HG03565 (cell line): ENCODE measurements around the gene OXNAD1.

Experiments used
- ATAC-seq: cut with Tn5 transposase; IDR thresholded peaks from one replicate; pipeline ENCODE4 v1.9.1; 2021; ENCODE audit warnings: mild to moderate bottlenecking, moderate library complexity; ENCODE audit not compliant: unreplicated experiment

Gene OXNAD1

DNA sequence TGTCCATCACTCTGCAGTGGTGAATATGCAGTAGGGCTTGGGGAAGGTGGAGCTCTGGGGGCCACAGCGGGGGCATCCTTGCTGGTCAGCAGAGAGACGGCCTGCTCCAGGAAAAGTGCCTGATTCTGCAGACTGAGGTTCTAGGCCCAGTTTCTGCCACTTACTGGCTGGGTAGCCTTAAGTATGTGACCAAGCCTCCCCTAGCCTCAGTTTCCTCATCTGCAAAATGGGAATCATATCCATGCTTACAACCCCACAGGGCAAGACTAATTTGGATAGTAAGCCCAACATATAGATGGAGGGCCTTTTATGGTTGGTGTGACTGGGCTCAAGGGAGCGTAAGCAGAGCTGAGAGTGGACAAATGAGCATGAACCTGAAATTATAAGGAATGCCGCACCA, 60.8 kb downstream of the OXNAD1 start:
- ATAC-seq: no peak

DNA sequence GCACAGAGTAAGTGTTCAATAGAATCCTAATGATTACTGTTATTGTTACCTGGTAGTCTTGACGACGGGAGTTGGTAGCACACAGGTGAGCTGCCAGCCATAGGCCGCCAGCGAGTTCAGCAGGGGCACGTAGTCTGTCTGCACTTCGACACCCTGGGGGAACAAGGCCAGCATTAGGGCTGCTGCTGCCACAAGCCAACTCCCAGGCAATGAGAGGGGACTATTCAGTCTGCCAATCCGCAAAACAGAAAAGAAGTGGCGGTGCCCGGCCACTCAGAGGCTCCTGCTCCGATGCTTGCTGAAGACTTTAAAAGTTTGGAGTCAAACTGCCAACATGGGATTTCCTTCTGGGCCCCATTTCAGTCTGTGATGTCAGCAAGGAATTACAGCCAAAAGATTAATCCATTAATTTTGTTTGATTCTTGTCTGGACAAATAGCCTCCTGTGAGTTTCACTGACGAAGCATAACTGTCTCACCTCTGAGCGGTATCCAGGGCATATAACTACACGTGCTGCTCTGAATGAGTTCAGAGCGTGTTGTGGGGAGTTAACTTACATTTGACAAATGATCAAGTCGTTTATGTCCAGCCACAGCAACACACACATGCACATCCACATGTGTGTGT, 61.8 kb downstream of the OXNAD1 start:
- no peak for ATAC-seq

DNA sequence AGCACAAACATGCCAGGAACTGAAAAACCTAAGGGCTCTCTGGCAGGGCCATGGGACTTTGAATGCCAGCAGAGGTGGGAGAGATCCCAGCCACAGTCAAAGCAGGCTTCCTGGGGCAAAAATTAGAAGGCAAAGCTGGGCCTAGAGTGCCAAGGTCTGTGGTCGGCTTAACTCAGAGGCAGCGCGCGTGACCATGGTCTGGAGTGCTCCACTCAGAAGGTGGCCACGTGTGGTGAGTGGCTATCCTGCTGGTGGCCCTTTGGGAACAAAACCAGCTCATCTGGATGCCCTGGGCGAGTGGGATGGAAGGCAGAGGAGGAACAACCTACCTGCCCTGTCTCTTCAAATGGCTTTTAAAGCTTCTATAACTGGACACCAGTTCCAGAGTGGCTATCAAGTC, 63.1 kb downstream of the OXNAD1 start:
- no peak for ATAC-seq

DNA sequence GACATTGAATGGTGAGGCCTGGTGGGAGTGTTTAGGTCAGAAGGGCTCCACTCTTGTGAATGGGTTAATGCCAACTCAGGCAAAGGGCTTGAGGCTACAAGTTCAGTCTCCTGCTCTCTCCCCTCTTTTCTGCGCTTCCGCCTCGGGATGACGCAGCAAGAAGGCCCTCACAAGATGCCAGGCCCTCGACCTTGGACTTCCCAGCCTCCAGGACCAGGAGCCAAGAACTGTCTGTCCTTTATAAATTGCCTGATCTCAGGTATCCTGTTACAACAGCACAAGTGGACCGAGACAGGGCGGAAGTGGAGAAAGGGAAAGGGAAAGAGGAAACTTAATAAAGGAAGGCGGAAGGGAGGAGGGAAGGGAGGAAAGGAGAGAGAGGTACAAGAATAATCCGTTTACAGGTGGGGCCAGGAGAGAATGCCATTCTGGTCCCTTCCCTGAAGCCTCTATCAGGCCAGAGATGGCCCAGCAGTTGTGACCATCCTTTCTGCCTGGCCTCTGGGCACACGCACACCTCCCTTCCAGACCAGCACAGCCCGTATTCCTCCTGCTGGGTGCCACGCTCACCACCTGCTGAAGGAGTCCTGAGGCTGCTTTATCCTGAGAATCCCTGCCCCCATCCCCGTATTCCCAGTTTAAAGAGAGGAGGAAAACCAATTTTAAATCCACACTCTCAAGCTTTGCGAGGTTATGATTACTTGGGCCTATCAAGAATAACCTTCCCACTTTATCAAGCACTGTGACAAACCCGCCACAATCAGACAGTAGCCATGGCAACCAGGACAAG, 64.2 kb downstream of the OXNAD1 start:
- ATAC-seq: no peak

DNA sequence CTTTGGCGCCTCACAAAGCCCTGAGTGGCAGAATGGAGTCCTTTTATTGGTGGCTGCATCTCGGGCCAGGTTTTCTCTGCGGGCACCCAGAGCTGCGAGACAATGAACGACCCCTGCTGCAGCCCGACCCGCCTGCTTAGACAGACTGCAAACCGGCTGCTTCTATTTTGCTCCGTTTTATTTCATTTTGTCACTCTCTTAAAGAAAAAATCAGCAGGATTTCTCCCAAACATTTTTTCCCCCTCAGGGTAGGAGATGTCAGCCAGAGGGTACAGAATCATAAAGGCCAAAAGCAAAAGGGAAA, 64.8 kb downstream of the OXNAD1 start:
- ATAC-seq: no peak

DNA sequence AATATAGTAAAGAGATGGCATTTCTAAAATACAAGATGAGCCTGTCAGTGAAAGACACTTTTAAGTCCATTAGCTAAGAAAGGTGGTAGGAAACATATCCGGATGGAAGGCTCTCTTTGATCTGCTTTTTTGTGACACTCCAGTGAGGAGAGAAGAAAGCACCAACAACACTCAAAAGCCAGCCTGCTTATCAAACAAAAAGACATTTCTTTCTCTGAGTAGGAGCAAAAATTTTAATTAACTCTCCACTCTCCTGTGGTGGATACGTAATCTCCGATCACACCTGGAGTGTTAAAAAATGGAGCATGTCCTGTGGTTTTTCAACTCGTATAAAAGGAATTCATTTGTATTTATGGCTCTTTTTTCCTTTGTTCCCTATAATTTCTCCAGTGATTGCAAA, 65.3 kb downstream of the OXNAD1 start:
- no peak for ATAC-seq

DNA sequence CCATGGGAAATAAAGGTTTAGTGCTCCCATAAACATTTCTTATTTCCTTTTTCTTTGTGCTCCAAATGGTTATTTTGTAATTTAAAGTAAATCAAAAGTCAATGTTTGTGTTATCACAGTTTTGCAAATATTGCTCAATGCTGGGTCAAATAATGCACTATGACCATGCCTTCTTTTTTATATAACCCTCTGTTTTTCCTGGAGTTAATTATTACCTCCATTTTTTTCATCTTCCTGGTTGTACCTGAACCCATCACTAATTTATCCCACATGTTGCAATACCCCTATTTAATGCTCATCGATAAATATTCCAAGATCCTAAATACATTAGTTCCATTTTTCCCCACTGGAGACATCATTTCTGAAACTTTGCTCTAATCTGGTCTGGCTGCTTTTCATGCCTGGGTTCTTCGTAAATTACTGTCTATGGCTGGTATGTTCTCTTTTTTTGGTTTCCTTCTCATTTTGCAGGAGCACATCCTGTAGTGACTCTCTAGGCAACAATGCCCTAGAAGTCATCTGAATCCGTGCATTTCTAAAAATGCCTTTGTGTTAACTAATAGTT, 66.4 kb downstream of the OXNAD1 start:
- ATAC-seq: no peak

DNA sequence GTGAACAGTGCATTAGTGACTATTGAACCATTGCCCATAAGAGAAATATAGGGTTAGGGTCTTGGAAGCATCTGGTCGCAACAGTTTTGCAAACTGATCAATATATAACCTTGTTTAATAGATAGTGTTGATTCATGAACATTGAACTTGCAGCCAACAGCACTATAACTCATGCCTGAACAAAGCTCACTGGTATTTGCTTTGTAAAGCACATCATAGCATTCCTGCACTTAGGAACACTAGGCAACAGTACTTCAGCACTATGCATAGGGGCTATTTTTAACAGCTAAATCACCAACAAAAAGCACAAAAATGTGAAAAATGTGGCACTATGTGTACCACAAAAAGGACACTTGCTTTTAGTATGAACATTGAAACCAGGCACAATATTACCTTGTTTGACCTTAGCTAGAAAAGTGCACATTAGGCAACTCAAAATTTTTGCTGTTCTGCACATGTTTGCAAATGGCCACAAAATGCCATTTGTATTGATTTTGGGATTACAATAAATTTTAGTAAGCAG, 68.0 kb downstream of the OXNAD1 start:
- ATAC-seq: no peak

DNA sequence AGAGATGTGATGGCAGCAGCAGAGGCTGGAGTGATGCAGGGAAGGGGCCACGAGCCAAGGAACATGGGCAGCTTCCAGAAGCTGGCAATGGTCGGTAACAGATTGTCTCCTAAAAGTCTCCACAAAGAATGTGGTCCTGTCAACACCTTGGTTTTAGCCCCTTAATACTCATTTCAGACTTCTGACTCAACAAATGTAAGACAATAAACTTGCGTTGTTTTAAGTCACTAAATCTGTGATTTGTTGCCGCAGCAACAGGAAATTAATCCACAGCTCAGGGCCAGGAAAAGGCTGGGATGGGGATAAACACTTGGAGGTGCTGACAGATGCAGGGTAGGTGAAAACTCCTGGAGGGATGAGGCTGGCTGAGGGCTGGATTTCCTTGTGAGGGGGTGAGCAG, 69.9 kb downstream of the OXNAD1 start:
- no peak for ATAC-seq

DNA sequence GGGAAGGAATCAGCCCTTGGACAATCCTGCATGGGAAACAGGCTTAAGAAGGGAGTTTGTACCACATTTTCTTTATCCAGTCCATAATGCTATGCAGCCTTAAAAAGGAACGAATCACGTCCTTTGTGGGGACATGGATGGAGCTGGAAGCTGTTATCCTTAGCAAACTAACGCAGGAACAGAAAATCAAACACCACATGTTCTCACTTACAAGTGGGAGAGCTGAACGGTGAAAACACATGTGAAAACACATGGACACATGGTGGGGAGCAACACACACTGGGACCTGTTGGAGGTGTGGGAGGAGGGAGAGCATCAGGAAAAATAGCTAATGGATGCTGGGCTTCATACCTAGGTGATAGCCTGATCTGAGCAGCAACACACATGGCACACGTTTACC, 70.3 kb downstream of the OXNAD1 start:
- no peak for ATAC-seq

DNA sequence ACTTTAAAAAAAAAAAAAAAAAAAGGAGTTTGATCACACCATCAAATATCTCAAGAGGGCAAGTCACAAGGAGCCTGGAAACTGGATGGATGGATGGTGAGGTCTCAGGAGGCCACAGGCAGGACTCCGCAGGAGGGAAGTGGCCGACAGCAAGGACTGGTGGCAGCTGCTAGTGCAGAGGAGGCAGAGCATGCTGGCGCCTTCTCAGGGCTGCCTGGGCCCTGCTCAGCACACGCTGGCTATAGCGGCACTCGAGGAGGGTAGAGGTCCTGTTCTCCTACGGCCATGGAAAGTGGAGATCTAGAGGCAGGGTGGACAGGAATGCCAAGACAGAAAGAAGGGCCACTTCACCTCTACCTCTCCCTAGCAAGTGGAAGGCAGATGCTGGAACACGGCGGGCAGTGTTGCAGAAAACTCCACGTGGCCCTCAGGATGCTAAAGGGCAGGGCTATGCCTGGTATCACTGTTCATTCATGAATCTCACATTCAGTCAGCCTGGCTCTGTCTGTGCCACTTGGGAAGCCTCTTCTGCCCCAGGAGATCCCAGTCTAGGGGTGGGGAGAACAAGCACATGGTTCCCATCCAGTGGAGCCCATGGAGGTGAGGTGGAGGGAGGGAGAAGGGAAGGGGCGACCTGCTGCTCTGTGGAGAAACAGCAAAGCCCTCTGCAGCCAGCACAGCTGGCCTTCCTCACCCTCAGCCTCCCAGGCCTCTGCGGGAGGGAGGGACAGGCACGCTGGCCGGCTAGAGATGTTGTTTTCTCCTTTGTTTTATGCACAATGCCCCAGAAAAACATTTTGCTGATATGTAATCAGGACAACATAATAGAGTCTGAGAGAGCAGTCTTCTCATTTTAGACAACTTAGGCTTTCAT, 71.0 kb downstream of the OXNAD1 start:
- ATAC-seq: no peak

DNA sequence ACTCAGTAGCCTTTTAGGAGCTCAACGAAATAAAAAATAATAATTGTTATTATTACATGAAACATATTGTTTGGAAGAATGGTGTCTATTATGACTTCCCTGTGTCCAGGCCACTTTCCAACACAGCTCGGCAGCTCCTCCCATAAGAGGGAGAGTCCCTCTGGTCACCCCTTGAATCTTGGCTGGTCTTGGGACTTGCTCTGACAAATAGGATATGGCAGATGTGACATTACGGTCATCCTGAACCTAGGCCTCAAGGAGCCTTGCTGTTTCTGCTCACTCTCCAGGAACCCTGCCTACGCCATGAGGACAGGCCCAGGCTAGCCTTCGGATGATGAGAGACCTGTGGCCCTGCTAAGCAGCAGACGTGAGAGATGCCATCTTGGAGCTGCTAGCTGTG, 71.8 kb downstream of the OXNAD1 start:
- ATAC-seq: no peak

DNA sequence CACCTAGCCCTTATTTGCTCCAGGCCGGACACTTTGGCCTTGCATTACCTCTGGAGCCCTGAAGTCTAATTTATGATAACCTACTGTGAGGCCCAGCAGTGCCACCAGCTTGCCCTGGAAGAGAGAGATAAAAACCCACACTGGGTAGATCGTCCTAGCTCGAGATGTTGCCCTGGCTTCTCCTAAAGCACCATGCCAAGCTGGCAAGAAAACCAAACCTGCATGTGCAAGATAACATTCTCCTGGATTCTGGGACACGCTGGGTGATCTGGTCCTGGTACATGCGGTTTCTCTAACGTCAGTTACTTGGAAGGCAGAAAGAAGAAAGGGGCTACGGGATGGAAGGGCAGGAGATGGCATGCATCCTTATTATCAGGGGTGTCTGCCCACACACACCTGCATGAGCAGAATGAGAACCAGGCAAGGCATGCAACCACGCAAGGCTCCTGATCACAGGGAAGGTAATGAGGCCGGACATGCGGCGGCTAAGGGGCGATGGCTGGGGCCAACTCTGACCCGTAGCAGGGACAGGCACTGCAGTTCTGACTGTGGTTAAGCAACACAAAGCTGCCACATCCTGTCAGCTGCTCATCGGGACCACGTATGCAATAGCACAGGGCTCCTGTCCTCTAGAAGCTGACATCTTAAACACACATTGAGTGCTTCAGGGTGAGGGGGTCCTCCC, 73.0 kb downstream of the OXNAD1 start:
- ATAC-seq: peak; percentile 89

DNA sequence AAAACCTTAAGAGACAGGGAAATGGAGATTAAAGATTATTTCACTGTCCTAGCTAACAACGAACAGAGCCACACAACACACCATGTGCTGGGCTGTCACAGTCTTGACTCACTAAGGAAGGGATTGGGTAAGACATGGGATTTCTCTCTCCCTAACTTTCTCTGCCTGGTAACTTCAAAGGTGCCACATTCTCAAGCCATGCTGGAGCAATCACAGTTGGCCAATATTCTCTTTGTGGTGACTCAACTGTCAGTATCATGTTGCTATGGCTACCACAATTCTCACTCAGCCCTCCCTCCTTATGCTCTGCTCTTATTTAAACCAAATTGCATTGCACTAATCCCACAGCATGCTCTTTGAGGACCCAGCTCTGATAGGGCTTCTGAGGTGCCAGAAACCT, 74.0 kb downstream of the OXNAD1 start:
- no peak for ATAC-seq

DNA sequence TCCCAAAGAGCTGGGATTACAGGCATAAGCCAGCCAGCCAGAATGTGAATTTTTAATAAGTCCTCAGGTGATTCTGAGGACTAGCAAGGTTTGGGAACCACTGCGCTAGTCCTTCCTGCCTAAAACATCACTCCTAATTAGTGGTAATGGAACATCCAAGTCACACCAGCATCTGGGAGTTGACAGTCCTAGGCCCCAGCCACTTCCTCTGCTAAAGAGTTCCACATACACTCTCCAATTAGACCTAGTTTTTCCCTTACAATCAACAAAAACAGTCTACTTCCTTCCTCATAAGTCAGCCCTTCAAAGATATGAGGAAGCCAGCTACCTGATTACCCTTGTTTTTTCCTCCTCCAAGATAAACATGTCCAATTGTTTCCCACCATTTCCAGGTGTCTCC, 78.1 kb downstream of the OXNAD1 start:
- ATAC-seq: no peak

DNA sequence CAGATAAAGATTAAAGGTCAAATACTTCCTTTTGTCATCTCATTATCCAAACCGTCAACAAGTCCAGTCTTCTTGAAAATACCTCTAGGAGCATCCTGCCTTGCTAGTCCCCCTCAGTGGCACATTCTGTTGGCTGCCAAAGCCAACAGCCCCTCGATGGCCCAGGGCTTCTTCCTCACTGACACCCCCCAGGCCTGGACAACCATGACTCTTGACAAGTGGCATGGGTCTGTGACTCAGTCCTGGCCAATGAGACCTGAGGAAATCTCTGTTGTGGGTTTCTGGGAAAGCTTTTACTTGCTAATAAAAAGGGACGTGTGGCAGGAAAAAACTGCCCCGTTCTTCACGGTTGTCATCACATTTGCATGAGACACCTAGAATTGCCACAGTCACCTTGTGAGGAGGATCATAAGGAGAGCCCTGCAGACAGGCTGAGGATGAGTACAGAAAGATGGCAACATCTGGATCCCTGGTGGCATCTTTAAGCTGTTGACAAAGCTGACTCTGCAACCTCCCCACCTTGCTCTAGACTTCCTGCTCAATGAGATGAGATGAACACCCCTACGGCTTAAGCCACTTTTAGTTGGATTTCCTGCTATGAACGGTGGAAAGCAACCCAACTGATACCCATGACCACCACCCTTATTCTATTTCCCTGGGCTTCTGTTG, 81.5 kb downstream of the OXNAD1 start:
- no peak for ATAC-seq

DNA sequence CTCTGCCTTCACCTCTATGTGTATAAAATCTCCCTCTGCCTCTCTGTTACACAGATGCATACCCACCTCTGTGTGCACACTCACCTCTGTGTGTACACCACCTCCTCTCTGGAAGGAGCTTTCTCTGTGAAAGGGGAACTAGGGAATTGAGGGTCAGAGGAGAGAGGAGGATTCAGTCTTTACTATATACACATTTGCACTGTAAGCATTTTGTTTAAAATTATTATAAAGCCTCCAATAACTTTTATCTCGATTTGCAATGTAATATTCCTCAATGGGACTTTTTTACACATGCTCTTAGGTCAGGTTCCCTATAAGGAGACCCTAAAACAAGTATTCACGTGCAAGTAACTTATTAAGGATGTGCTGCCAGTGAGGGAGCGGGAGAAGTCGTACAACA, 82.5 kb downstream of the OXNAD1 start:
- no peak for ATAC-seq

DNA sequence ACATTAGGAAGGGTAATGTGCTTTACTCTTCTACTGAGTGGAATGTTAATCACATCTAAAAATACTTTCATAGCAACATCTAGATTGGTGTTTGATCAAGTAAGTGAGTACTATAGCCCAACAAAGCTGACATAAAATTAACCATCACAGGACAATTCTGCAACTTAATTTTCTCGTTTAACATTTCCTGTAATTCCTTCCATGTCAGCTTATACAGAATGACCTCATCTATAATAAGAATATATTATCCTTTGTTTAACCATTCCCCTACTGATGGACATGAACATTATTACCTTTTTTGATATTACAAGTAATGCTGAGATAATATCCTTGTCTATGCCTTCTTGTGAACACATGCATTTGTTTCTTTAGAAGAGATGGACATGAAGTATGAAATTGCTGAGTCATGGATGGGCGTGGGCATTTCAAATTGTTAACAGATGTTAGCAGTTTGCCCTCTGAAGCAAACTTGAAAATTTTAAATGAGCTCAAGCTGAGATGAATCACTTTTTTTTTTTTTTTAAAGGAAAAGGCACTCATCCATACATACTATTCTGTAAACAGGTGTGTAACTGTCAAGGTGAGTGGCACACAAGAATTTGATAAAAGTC, 85.1 kb downstream of the OXNAD1 start:
- no peak for ATAC-seq

DNA sequence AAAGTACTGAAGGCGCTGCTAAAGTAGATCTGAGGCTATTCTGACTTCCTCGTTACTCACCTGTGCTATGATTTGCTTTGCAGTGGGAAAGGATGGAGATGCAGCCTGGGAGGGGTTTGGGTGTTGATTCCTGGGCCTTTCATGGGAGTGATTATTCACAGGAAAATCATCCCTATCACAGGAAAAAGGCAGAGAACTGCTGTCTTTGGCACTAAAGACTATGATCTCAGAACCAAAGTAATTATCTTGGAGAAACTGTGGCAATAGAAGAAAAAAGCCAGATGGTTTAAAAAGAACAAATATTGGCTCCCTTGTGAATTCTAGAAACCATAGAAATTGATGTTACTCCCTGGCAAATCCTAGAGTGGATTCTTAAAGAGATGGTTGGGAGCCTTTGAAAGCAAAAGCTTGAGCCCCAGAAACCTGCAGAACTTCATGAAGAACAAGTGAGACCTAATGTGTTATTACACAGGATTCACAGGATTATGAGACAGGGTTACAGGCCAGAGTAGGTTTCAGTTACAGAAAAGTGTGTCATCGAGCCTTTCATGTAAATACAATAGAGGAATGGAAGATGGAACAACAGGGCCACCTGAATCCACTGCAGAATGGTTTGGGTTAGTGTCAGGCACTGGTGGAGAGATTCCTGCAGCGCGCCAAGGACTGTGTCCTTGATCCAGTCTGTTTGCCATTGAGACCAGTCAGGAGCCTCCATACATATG, 85.7 kb downstream of the OXNAD1 start:
- no peak for ATAC-seq
